ENCODE data around the gene DNASE1L1. TPM values are rescaled to one million over a fixed set of nuclear protein-coding genes. Genes with fewer than 3 reads are reported as not detected.

The DNASE1L1 gene
- total RNA-seq, 1 donor from 2014 or later, result 16.6 TPM

DNA sequence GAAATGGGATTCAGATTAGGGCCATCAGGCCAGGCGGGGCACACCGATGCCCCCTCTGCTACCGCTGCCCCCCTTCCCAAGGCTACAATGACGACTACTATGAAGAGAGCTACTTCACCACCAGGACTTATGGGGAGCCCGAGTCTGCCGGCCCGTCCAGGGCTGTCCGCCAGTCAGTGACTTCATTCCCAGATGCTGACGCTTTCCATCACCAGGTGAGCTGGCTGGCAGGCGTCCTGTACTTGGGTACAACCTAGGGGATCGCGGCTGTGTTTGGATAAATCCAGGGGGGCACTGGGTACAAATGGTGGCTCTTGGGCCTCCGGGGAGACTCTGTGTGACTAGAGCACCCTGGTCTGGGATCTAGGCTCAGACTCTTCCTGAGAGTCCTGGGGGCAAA is 28.9 kb downstream of the DNASE1L1 start:
- TF ChIP-seq CTCF (IDR thresholded peaks at IDR 0.05; ENCODE audit: insufficient read depth, low read length, poor library complexity, severe bottlenecking), result no peak
- Histone ChIP-seq H3K27me3 (ENCODE audit: control insufficient read depth, insufficient read depth, low read length) (no peaks in the 10 kb centered on the region), H3K4me3 (ENCODE audit: low read depth, low read length) (peak overlapping the region; percentile 78), H3K36me3 (ENCODE audit: control insufficient read depth, insufficient read depth, low read length) (no peaks in the 10 kb centered on the region)
- DNase-seq (ENCODE audit: low read depth), result no peak

GRCh38 chrX:154379569-154379951 is 29.5 kb downstream of the DNASE1L1 start:
- no peak for DNase-seq (ENCODE audit: low read depth)
- no peaks in the 10 kb centered on the region for H3K27me3 ChIP-seq (ENCODE audit: control insufficient read depth, insufficient read depth, low read length)
- TF ChIP-seq CTCF (IDR thresholded peaks at IDR 0.05; ENCODE audit: insufficient read depth, low read length, poor library complexity, severe bottlenecking), result no peak
- H3K4me3 ChIP-seq (ENCODE audit: low read depth, low read length), result peak overlapping the region; percentile 78
- H3K36me3 ChIP-seq (ENCODE audit: control insufficient read depth, insufficient read depth, low read length), result no peaks in the 10 kb centered on the region

- Histone ChIP-seq H3K36me3 (ENCODE audit: control insufficient read depth, insufficient read depth, low read length) (no peaks in the 10 kb centered on the region), H3K27me3 (ENCODE audit: control insufficient read depth, insufficient read depth, low read length) (no peaks in the 10 kb centered on the region), H3K4me3 (ENCODE audit: low read depth, low read length) (peak within 1 kb of the TSS; percentile 78)
- DNase-seq (ENCODE audit: low read depth), result peak; percentile 73
- no peak for TF ChIP-seq CTCF (IDR thresholded peaks at IDR 0.05; ENCODE audit: insufficient read depth, low read length, poor library complexity, severe bottlenecking)
Measured at GRCh38 chrX:154378799-154379568, 30.1 kb downstream of the DNASE1L1 start, which contains the start of gene EMD. EMD (plus strand) TSS chrX:154379295; CDS start chrX:154379485, 190 bp downstream.

GRCh38 chrX:154378059-154378798 is 30.8 kb downstream of the DNASE1L1 start:
- no peaks in the 10 kb centered on the region for H3K36me3 ChIP-seq (ENCODE audit: control insufficient read depth, insufficient read depth, low read length)
- no peak for DNase-seq (ENCODE audit: low read depth)
- no peak for TF ChIP-seq CTCF (IDR thresholded peaks at IDR 0.05; ENCODE audit: insufficient read depth, low read length, poor library complexity, severe bottlenecking)
- peak overlapping the region; percentile 42 for H3K4me3 ChIP-seq (ENCODE audit: low read depth, low read length)
- no peaks in the 10 kb centered on the region for H3K27me3 ChIP-seq (ENCODE audit: control insufficient read depth, insufficient read depth, low read length)

- Histone ChIP-seq H3K4me3 (ENCODE audit: low read depth, low read length) (no peak overlapping the region), H3K36me3 (ENCODE audit: control insufficient read depth, insufficient read depth, low read length) (no peaks in the 10 kb centered on the region), H3K27me3 (ENCODE audit: control insufficient read depth, insufficient read depth, low read length) (no peaks in the 10 kb centered on the region)
- DNase-seq (ENCODE audit: low read depth), result no peak
- no peak for TF ChIP-seq CTCF (IDR thresholded peaks at IDR 0.05; ENCODE audit: insufficient read depth, low read length, poor library complexity, severe bottlenecking)
Measured at GRCh38 chrX:154376774-154377173, 32.3 kb downstream of the DNASE1L1 start.
